Activated CD4-positive, alpha-beta T cell treated with anti-CD3 and anti-CD28 coated beads, Interleukin-2, amount 50 U/mL, for 16 hours (primary cell): ENCODE measurements around the gene LMO1.

Experiments
- DNase-seq: peaks from one replicate; pipeline ENCODE4 v3.0.0-alpha.2; 2020

LMO1 gene

GRCh38 chr11:8223513-8223900, 40.2 kb downstream of the LMO1 start:
- peak; percentile 20 for DNase-seq

DNA sequence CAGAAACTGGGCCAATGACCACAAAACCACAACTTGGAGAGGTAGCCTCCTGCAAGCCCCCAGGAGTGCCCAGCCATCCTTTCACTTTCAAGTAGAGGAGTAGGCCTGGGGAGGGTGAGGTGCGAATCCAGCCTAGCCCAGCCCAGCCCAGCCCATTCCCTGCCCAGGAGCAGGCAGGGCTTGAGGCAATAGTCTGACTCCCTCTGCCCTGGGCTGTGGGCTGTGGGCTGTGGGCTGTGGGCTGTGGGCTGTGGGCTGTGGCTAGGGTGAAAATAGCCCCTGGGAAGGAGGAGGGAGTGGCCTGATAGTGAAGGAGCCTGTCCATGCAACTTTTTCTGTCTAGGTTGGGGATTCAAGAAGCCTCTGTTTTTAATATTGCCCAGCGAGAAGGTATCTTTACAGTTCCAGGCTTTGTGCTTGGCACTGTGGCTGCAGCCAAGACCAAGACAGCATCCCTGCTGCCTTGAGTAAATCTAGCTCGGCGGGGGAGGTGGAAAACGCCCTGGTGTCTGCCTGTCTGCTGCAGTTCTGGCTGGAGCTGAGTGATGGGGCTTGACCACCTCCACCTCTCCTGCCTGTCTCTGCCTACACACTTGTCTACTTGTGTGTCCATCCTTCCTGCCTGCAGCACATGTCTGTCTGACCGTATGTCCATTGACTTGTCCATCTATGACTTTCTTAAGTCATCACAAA, 40.7 kb downstream of the LMO1 start:
- DNase-seq, result peak; percentile 5

GRCh38 chr11:8221917-8222495, 41.7 kb downstream of the LMO1 start:
- DNase-seq, result no peak

- no peak for DNase-seq
Measured at GRCh38 chr11:8221046-8221723, 42.5 kb downstream of the LMO1 start.

GRCh38 chr11:8220261-8221045, 43.2 kb downstream of the LMO1 start:
- no peak for DNase-seq

DNA sequence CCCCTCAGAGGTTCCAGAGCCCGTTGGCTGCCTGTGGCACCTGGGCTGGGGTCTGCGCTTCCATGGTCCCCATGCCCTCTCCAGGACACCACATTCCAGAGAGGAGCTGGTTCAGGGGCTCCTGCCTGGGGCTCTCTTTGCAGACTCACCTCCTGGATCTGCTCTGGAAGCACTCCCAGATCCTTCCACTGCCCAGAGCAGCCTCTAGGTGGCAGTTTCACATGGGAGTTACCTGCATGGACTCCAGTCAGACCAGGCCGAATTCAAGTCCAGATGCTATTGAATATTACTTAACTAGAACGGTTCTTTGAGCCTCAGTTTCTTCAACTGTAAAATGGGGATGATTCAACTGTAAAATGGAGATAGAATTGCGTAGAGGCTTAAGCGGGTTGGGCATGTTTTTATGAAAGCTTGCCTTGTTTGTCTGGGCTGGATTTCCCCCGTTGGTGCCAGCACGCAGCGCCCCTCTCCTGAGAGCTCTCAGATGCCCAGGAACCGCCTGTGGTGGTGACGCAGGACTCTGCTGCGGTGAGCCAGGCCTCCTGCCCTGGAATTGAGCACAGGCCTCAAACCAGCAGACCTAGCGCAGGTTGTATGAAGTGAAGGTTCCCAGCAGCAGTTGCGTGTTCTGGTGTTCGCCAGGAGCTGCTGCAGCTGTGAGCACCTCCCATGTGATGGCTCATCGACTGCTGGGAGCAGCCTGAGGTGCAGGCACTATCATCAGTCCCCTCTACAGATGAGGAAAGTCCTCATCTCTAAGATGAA, 44.2 kb downstream of the LMO1 start:
- DNase-seq, result peak; percentile 17

GRCh38 chr11:8218840-8219239, 44.8 kb downstream of the LMO1 start:
- DNase-seq, result no peak

GRCh38 chr11:8218409-8218808, 45.3 kb downstream of the LMO1 start:
- no peak for DNase-seq

DNA sequence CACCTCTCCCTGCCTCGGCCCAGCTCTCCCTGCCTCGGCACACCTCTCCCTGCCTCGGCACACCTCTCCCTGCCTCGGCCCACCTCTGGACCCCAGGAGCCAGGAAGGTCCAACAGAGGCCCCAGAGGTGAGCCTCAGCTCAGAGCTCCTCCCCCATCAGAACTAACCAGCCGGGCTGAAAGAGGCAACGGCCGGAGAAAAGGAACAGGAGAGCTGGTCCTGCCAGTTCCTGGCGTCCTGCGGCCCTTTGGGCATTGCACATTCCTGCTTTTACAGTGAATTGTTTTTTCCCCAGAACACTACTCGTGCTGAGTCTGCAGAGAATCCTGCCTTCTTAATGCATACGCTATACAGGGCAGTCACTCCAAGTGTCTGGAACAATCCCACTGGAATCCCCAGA, 45.8 kb downstream of the LMO1 start:
- no peak for DNase-seq

- DNase-seq, result no peak
Measured at GRCh38 chr11:8217136-8217535, 46.5 kb downstream of the LMO1 start.

DNA sequence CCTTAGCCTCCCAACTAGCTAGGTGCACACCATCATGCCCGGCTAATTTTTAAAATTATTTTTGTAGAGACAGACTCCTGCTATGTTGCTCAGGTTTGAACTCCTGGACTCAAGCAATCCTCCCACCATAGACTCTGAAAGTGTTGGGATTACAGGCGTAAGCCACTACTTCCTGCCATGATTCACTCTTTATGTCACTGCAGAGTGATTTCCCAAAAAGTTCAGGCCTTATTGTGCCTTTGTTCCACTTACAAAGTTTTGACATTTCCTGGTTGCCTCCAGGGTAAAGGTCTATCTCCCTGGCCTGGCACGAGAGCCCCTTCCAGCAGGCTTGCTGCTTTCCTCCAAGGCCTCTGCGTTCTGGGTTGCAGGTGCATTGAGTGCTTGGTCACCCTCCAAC, 50.3 kb downstream of the LMO1 start:
- no peak for DNase-seq

DNA sequence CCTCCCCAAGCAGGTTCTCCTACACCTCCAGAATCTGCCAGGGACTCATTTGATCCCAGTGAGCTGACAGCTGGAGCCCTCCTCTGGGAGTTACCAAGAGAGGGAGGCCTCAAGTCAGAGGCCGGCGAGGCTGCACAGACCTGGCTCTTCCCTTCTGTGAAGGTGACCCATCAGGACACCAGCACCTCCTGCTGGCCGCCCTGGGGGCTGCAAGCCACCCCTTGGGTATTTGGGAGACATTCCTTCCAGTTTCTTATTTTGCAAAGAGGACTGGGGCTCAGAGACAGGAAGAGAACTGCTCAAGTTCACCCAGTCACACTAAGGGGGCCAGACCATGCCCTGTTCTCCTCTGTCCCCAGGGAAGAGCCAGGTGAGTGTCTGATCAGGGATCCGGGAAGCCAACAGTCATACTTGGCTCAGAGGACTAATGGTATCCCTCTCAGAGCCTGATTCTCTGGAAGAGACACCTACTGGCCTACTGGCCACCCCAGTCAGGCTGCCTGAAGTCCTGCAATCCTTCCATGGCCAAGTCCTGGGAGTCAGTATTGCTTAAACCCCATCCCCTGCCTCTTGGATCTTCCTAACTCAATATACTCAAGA, 54.4 kb downstream of the LMO1 start:
- peak; percentile 17 for DNase-seq

DNA sequence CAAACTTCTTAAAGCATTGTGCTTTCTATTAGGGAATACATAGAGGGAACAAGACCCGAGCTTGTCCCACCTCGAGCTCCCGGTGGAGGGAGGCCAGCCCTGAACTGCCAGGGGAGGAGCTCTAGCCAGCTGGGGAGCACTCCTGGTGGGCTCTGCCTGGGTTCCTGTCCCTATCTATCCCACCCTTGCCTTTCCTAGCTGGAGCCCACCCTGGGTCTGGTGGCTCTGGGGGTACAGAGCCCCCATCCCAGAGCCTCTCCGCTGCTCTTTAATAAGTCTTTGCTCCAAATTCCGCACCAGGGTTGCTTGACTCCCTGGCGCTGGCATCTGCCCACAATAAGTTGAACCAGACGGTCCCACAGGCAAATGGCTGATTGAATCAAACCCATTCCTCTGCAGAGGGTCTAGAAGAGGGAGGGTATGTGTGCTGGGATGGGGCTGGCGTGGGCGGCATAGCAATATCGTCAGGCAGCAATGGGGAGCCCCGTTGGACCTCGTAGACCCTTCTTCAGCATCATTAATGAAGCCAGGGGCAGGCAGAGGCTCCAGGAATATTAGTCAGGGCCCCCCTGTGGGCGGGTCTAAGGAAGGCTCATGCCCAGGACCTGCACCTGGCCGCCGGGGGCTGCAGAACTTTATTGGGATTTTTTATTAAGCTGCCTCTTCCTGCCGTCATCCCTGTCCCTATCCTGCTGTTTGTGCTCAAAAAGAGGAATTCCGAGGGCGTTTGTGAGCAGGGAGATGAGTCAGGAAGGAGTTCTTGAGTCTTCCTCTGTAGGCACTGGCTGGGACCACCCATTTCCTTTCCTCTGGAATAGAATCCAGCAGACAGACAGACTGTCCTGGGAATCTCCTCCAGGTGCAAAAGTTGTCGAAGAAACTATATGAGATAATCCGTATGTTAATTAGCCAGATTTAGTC, 56.3 kb downstream of the LMO1 start:
- no peak for DNase-seq

DNA sequence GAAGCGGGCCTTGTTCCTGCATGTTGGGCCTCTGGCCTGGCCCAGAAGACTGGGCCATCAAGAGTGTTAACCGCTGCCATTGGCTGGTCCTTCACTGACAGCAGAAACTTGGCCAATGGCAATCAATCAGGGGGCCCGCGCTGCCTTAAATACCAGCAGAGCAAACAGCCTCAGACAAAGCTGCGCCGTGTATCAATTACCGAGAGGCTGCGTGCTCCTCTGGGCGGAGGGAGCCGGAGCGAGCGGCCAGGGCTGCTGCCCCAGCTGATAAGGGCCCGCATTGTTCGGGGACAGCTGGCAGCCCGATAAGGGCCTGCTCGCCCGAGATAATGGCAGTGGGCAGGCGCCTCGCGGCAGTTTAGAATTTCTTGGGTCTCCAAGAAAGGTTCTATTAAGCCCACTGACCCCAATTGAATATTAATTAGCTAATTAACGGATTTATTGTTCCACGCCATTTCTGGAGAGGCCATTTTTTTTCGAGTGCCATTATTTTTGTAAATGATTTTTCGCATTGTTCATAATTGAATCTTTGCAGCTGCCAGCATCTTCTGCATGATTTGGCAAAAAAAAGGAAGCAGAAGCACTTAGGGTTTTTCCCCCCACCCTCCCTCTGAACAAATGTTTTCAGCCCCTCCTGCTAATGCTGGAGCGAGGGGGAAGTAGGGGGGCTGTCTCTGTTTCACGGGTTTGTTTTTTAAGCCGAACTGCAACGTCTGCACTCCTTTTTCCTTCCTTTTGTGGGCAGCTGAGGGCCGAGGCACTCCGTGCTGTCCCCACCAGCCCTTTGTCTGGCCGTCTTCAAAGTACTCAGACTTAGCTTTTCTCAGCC, 57.2 kb downstream of the LMO1 start:
- DNase-seq, result no peak

DNA sequence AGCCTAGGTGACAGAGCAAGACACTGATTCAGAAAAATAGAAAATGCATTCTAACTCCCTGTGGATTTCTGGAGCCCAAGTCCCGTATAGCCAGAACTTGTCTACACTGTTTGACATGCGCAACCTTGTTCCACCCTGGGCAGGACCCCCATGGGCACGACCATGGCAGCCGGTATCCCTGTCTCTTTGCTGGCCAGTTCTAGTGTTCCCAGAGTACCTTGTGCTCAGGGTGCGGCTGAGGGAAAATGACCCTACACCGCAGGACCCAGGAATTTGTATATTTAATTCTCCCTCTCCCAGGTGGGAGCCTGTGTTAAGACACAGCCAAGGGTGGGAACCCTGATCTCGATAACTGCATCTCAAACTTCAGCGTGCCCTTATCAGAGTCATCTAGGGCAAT, 58.1 kb downstream of the LMO1 start:
- no peak for DNase-seq

DNA sequence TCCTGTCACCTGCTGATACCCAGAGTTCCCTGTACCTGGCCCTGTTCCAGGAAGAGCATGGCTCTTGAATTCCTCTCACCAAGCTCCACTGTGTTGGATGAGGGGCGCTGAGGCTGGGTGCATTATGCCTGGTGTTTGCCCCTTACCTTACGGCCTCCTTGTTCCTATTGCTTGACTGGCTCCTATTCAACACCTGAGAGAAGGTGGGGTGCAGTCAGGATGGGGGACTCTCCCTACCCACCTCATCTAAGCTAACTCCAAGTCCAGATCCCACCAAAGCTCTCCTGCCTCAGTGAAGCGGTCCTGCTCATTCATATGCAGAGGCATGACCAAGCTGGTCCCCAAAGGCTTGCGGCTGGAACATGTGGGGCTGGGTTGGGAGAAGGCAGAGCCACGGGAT, 59.1 kb downstream of the LMO1 start:
- no peak for DNase-seq

DNA sequence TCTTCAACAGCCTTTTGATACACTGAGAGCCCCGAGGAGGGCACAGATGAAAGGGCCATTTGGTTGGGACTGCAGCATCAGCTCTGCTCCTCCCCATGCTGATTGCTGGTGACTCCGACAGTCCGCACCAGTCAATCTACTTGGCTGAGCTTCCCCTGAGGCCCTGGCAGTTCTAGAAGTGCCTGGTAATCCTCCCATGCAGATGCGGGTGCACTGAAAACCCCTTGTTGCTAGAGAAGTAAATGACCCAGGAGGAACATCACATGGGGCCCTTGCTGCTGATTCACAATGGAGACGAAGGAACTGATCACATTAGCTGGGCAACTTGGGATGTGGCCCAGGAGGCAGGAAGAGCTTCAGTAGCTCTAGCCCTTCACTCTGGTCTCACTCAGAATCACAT, 59.7 kb downstream of the LMO1 start:
- no peak for DNase-seq

DNA sequence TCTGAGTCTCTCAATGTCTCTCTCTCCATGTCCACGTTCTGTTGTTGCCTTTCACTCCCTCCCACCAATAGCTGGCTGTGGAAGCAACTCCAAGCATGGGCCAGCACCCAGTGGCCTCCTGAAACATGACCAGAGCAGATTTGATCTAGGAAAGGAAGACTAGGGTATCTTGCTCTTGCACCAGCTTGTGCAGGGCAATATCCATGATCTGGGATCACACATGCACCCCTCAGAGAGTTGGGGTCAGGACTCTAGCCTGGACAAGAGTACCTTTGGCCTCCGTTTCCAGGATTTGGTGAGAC, 60.3 kb downstream of the LMO1 start:
- DNase-seq, result no peak

- DNase-seq, result no peak
Measured at GRCh38 chr11:8202516-8203413, 60.9 kb downstream of the LMO1 start.
